HFF-Myc (cell line): ENCODE measurements around the gene MAN2A2.
"Not testable (repeated sequence)": the region's sequence is repeated elsewhere in the genome, so short reads cannot be mapped to it uniquely, and the experiment has no call there.

Experiments used
- DNase-seq: peaks from one replicate; pipeline ENCODE4 v3.0.0-alpha.2; 2011; ENCODE audit warnings: low read depth; ENCODE audit errors: extremely low read depth
- H3K4me3 ChIP-seq: replicated peaks from 2 replicates; pipeline ENCODE4 v1.5.1; 2011; ENCODE audit warnings: low read depth, mild to moderate bottlenecking, control low read depth, low read length
- TF ChIP-seq, protein P1 (sequence below): IDR thresholded peaks from 2 replicates; pipeline ENCODE4 v1.5.1; 2012; ENCODE audit warnings: mild to moderate bottlenecking, low read depth, low read length, control low read depth; ENCODE audit errors: missing control alignments

The MAN2A2 gene

DNA sequence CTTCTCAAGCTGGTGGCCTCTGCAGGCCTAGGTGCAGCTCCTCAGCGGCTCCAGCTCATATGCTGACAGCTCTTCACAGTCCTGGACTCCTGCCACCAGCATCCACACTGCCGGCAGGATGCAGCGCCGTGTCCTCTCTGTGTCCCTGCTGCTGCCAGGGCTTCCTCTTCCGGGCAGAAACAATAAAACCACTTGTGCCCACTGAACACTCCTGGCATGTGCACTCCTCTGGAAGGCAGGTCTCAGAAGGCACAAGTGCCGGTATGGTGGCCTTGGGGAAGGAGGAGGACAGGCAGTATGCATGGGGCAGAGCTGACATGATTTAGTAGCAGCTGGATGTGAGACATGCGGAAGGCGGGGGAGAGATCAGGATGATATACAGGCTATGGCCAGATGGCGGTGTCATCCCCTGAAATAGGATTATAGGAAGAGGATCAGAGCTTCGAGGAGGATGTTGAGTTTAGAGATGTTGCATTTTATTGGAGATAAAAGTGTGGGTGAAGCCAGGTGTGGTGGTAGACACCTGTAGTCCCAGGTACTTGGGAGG, 7.5 kb upstream of the MAN2A2 start:
- DNase-seq, result no peak

DNA sequence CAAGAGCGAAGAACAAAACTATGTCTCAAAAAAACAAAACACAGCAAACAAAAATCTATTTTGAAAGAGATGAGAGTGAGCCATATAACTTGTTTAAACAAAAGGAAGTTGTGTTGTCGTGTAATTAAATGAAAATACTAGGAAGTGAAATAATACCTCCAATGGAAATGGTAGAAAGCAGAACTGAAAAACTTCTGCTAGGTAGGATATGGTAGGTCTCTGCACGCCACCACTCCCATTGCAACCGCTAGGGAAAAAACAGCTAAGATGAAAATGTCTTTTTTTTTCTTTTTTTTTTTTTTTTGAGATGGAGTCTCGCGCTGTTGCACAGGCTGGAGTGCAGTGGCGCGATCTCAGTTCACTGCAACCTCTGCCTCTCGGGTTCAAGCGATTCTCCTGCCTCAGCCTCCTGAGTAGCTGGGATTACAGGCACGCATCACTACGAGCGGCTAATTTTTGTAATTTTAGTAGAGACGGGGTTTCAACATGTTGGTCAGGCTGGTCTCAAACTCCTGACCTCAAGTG, 5.9 kb upstream of the MAN2A2 start:
- not testable (repeated sequence) for H3K4me3 ChIP-seq, DNase-seq

More for the DNA sequence above, 7.5 kb upstream of the MAN2A2 start:
- TF ChIP-seq, protein P1, sequence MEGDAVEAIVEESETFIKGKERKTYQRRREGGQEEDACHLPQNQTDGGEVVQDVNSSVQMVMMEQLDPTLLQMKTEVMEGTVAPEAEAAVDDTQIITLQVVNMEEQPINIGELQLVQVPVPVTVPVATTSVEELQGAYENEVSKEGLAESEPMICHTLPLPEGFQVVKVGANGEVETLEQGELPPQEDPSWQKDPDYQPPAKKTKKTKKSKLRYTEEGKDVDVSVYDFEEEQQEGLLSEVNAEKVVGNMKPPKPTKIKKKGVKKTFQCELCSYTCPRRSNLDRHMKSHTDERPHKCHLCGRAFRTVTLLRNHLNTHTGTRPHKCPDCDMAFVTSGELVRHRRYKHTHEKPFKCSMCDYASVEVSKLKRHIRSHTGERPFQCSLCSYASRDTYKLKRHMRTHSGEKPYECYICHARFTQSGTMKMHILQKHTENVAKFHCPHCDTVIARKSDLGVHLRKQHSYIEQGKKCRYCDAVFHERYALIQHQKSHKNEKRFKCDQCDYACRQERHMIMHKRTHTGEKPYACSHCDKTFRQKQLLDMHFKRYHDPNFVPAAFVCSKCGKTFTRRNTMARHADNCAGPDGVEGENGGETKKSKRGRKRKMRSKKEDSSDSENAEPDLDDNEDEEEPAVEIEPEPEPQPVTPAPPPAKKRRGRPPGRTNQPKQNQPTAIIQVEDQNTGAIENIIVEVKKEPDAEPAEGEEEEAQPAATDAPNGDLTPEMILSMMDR, result peak; percentile 13
- no peak overlapping the region for H3K4me3 ChIP-seq

DNA sequence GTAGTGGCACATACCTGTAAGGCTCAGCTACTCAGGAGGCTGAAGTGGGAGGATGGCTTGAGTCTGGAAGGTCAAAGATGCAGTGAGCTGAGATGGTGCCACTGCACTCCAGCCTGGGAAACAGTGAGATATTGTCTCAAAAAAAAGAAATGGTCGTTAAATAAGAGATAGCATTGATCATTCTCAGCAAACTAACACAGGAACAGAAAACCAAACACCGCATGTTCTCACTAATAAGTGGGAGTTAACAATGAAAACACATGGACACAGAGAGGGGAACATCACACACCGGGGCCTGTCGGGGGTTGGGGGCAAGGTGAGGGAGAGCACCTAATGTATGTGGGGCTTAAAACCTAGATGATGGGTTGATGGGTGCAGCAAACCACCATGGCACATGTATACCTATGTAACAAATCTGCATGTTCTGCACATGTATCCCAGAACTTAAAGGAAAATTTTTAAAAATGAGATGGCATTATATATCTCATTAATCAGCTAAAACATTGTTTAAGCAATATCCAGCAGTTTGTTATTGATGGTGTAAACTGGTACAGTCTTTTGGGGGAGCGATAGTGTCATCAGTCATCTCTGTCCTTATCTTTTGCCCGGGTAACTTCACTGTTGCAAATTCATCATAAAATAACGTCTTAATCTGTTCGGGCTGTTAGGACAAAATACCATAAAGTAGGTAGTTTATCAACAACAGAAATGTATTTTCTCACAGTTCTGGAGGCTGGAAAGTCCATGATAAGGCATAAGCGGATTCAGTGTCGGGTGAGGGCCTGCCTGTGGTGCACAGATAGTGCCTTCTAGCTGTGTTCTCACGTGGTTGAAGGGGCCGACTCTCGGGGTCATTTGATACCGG, 1.7 kb upstream of the MAN2A2 start:
- peak overlapping the region; percentile 59 for H3K4me3 ChIP-seq
- DNase-seq, result no peak
- TF ChIP-seq, protein P1, result no peak

DNA sequence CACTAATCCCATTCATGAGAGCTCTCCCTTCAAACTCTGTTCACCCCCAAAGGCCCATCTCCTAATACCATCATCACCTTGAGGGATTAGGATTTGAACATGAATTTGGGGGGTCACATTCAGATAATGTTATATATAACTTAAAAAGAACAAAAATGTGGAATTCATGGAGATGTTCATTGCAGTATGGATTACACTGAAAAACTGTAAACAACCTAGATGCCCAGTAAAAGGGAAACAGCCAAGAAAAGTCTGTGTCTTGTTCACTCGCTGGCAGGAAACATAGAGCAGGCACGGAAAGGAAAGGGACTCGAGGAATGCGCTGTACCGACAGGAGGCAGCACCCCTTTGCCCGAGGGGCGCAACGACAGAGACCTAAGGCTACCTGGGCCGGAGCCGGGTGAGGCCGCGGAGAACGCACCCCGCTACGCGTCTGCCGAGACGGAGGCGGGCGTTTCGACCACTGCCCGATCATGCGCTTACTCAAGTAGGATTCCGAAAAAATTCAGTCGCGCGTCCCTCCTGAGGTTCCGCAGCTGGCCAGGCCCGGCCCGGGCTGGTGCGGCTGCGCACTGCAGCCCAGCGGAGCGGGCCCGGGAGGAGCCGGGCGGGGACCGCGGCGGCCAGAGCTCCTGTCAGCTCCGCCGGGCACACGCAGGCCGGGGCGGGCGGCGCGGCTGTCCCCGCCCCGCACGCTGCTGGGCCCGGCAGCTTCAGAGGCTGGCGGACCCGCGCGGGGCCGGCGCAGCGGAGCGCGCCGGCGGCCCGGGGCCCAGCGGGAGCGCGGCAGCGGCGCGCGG, 862 bp upstream of the MAN2A2 start:
- DNase-seq, result peak; percentile 41
- H3K4me3 ChIP-seq, result peak overlapping the region; percentile 59
- TF ChIP-seq, protein P1, result peak; percentile 77

DNA sequence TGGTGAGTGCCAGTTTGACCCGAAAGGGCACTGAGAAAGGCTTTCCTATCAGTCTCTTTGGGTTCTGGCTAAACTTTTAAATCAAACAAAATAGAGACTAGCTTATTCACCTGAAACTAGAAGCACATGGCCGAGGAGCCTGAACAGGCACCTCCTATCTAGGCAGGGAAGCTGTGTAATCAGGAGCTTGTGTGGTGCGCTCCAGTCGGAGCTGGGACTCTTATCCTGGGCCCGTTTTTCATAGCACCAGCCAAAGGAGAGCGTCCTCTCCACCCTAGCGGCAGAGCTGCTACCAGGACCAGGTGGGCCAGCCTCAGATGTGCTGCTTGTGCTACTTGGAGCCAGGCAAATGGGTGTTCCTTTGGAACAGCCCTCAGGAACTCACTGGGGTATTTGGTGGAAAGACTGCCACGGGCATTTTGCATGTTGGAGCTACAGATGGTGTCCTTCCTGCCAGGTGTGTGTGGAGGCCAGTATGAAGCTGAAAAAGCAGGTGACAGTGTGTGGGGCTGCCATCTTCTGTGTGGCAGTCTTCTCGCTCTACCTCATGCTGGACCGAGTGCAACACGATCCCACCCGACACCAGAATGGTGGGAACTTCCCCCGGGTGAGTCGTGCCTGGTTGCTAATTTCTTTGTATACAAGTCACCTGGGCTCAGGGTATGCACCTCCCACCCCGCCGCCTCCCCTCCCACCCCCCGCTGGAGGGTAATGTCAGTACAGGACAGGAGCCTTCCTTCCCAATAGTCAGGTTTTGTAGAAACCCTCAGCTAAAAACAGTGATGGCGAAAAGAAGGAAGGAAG, 833 bp downstream of the MAN2A2 start:
- TF ChIP-seq, protein P1, result no peak
- no peak for DNase-seq
- H3K4me3 ChIP-seq, result peak overlapping the region; percentile 56

DNA sequence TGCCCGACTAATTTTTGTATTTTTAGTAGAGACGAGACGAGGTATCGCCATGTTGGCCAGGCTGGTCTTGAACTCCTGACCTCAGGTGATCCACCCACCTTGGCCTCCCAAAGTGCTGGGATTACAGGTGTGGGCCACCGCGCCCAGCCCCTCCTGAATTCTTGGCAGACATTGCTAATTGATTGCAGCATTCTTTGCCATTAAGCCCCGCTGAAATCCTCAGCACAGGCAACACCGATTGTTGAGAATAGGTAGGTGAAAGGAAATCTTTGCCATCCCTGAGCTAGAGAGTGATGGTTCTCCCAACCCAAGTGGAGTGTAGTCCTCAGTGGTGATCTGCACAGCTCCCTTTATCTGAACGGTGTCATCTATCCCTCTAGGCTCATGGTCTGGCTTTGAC, 1.6 kb downstream of the MAN2A2 start:
- no peak overlapping the region for H3K4me3 ChIP-seq
- TF ChIP-seq, protein P1, result no peak

More for the DNA sequence above, 1.6 kb downstream of the MAN2A2 start:
- DNase-seq, result no peak
